Right atrium auricular region (tissue), 2 donors: ENCODE measurements around the gene PPP1R14C. TPM values are rescaled to one million over a fixed set of nuclear protein-coding genes. Genes with fewer than 3 reads are reported as not detected.
A peak's percentile ranks its signal among the peaks of the same experiment; 100 is the strongest.

Source experiments
- DNase-seq: peaks from one replicate; pipeline ENCODE4 v3.0.0-alpha.2; 2019; ENCODE audit warnings: low spot score
- H3K27ac ChIP-seq, 2 donors: fragments of 200-600 bp; sonication (generic); 1 replicate in 1 of 2; 2 replicates in 1 of 2; pipeline ENCODE4 v1.5.1; 2016 to 2019
- H3K27me3 ChIP-seq, 2 donors: fragments of 200-600 bp; sonication (generic); one replicate each; pipeline versions ENCODE4 v1.5.1 to v1.6.0; 2017 to 2019
- H3K36me3 ChIP-seq: fragments of 200-600 bp; sonication (generic); one replicate; pipeline ENCODE4 v1.5.1; 2016
- H3K4me1 ChIP-seq, 2 donors: fragments of 200-600 bp; sonication (generic); one replicate each; pipeline versions ENCODE4 v1.5.1 to v1.6.0; 2017 to 2019
- H3K4me3 ChIP-seq, 2 donors: fragments of 200-600 bp; sonication (generic); 1 replicate in 1 of 2; 2 replicates in 1 of 2; pipeline ENCODE4 v1.5.1; 2017 to 2019; ENCODE audit warnings: mild to moderate bottlenecking in 1 of 2, moderate library complexity in 1 of 2
- H3K9me3 ChIP-seq, 2 donors: fragments of 200-600 bp; sonication (generic); one replicate each; pipeline ENCODE4 v1.5.1; 2019
- total RNA-seq, 2 donors: library from RNA; depleted of rRNA; stranded (reverse); fragments of >200 nt; gene quantifications; one replicate each; pipeline ENCODE4 v1.1.0, GENCODE V29; 2016
- TF ChIP-seq, protein P1 (sequence below), 2 donors: fragments of 200-600 bp; sonication (generic); IDR thresholded peaks; one replicate each; pipeline ENCODE4 v1.5.1; 2019; ENCODE audit warnings: antibody characterized with exemption in 2 of 2

PPP1R14C gene
- total RNA-seq, 2 donors from 2014 or later: 85.4 to 130 TPM

DNA sequence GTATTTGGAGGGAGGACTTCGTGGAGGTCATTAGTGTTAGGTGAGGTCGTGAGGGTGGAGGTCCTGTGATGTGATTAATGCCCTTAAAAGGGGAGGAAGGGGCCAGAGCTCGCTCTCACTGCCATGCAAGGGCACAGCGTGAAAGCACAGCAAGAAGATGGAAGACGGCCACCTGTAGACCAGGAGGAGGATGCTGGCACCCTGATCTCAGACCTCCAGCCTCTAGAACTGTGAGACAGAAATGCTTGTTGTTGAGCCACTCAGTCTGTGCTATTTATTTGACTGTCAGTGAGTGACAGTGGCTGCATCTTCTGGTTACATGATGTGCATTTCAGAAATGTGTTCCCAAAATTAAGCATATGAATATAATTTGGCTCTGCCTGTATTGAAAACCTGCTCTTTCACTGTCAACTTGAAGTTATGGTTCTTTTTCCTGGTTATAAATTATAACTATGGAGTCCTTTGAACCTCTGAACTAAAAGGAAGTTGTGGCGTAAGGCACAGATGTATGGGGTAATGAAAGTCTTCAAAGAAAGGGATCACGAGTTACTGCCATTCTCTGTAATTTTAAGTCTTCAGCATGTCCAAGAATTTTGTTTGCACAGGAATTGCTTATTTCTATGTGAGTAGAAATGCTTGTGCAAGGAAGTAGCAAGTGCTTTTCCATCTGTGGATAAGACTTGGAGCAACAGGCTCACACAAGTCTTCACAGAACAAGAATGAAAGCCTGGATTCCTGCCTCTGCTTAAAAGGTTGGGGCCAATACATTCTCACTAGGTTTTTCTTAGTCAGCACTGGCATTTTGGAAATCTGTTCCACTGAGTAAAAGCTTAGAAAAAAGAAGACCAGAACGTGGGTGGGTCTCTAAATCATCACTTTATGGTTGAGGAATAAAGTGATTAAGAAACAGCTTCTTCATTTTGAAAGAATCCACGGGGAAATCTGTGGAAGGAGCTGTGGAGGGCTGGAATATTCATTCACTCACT lies 10.3 kb downstream of the PPP1R14C start:
- no peak for DNase-seq
- H3K27me3 ChIP-seq: no peaks in the 10 kb centered on the region

DNA sequence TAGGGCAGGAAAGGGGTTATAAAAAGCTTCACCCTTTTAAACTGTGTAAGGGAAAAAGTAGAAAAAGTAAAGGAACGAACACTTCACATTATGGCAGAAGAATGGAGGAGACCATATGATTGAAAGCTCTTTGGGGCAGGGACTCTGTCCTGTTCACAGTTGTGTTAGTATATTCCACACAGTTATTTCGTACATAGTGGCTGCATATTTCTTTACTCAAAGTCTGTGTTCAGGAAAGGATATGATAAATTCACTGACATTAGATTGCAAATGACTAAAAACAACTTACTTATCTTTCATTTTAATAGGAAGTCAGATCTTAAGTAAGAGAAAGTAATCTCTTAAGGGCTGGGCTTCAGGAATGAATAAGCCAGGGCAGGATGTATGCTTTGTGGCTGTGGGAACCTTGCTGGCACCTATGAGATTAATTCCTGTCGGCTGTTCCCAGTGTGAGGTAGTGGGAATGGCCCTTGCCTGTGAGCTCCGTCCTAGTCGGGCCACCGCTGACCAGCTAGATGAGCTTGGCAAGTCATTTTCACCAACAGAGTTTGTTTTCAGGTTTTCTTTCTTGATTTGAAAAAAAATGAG lies 11.2 kb downstream of the PPP1R14C start:
- Histone ChIP-seq H3K27me3 (no peaks in the 10 kb centered on the region), H3K4me1 (peaks cover 0 to 28% of the 10 kb centered on the region in 2 donors), H3K27ac (peak overlapping the region in 1 of 2 donors; percentile 38), H3K36me3 (no peaks in the 10 kb centered on the region), H3K9me3 (no peaks in the 10 kb centered on the region), H3K4me3 (no peak overlapping the region)
- TF ChIP-seq, protein P1, sequence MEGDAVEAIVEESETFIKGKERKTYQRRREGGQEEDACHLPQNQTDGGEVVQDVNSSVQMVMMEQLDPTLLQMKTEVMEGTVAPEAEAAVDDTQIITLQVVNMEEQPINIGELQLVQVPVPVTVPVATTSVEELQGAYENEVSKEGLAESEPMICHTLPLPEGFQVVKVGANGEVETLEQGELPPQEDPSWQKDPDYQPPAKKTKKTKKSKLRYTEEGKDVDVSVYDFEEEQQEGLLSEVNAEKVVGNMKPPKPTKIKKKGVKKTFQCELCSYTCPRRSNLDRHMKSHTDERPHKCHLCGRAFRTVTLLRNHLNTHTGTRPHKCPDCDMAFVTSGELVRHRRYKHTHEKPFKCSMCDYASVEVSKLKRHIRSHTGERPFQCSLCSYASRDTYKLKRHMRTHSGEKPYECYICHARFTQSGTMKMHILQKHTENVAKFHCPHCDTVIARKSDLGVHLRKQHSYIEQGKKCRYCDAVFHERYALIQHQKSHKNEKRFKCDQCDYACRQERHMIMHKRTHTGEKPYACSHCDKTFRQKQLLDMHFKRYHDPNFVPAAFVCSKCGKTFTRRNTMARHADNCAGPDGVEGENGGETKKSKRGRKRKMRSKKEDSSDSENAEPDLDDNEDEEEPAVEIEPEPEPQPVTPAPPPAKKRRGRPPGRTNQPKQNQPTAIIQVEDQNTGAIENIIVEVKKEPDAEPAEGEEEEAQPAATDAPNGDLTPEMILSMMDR (IDR thresholded peaks at IDR 0.05): no peak
- no peak for DNase-seq

More for the DNA sequence above, 10.3 kb downstream of the PPP1R14C start:
- no peak overlapping the region for H3K4me3 ChIP-seq
- TF ChIP-seq, protein P1 (IDR thresholded peaks at IDR 0.05): no peak
- peaks cover 0 to 33% of the 10 kb centered on the region in 2 donors for H3K4me1 ChIP-seq
- no peaks in the 10 kb centered on the region for H3K36me3 ChIP-seq
- peak overlapping the region; percentile 17 to 38 for H3K27ac ChIP-seq
- no peaks in the 10 kb centered on the region for H3K9me3 ChIP-seq

DNA sequence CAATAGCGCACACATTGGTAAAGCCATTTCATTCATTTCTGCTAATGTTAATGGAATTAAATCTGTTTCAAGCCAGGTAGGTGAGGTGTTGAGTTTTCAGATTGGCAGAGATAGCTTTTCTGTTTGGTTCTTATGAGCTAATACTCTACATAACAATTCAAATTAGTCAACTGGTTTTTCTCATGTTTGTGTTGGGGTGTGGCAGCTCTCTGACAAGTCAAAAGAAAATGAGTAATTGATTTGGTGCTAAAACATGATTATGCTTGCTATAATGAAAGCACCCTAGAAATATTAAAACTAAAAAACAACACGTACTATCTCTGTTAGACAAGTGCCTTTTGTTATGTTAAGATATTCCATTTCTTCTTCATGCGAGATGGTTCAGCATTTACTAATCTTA lies 13.6 kb downstream of the PPP1R14C start:
- Histone ChIP-seq H3K27ac (no peak overlapping the region), H3K27me3 (no peaks in the 10 kb centered on the region), H3K4me1 (peaks cover 0 to 19% of the 10 kb centered on the region in 2 donors), H3K9me3 (no peaks in the 10 kb centered on the region), H3K4me3 (no peak overlapping the region), H3K36me3 (no peaks in the 10 kb centered on the region)
- DNase-seq: no peak
- TF ChIP-seq, protein P1 (IDR thresholded peaks at IDR 0.05): no peak

DNA sequence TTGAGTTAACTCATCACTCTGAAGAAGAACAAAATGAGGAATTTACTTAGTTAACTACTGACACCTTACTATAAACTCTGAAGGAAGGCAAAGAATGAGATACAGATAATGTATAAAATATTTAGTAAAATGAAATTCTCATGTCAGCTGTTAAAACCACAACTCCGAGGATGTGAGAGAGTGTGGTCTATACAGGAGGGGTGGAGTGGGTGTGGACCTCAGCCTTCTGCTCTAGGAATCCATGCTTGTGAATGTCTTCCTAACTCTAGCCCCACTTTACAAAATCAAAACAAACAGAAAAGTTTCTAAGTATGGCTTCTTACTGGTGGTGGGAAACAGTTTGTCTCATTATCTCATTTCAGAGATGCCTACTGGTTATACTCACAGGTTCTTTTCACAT lies 14.2 kb downstream of the PPP1R14C start:
- peaks cover 0 to 17% of the 10 kb centered on the region in 2 donors for H3K4me1 ChIP-seq
- TF ChIP-seq, protein P1 (IDR thresholded peaks at IDR 0.05): no peak
- H3K27me3 ChIP-seq: no peaks in the 10 kb centered on the region
- no peak overlapping the region for H3K4me3 ChIP-seq
- no peak for DNase-seq
- no peaks in the 10 kb centered on the region for H3K36me3 ChIP-seq
- H3K27ac ChIP-seq: no peak overlapping the region
- H3K9me3 ChIP-seq: no peaks in the 10 kb centered on the region

DNA sequence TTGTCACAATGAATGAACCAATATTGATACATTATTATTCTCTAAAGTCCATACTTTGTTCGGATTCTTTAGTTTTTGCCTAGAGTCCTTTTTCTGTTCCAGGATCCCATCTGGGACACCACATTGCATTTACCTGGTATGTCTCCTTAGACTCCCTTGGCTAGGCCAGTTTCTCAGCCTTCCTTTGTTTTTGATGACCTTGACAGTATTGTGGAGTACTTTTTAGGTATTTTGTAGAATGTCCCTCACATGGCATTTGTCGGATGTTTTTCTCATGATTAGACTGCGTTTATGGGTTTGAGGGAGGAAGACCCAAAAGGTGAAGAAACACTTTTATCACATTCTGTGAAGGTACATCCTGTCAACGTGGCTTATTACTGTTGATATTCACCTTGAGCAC lies 16.9 kb downstream of the PPP1R14C start:
- DNase-seq: no peak
- H3K27me3 ChIP-seq: no peaks in the 10 kb centered on the region
- H3K4me3 ChIP-seq: no peak overlapping the region
- TF ChIP-seq, protein P1 (IDR thresholded peaks at IDR 0.05): no peak
- no peaks in the 10 kb centered on the region for H3K4me1 ChIP-seq
- no peaks in the 10 kb centered on the region for H3K9me3 ChIP-seq
- H3K36me3 ChIP-seq: no peaks in the 10 kb centered on the region
- H3K27ac ChIP-seq: no peak overlapping the region
